HG03159 (cell line): ENCODE data around the gene MCM3AP.

Experiments
- ATAC-seq: cut with Tn5 transposase; IDR thresholded peaks from one replicate; pipeline ENCODE4 v1.9.1; 2021; ENCODE audit warnings: mild to moderate bottlenecking, moderate library complexity; ENCODE audit not compliant: unreplicated experiment

MCM3AP gene

GRCh38 chr21:46274797-46275390, 10.5 kb downstream of the MCM3AP start:
- no peak for ATAC-seq

- ATAC-seq: no peak
Observed at GRCh38 chr21:46273341-46273740, 12.1 kb downstream of the MCM3AP start.

DNA sequence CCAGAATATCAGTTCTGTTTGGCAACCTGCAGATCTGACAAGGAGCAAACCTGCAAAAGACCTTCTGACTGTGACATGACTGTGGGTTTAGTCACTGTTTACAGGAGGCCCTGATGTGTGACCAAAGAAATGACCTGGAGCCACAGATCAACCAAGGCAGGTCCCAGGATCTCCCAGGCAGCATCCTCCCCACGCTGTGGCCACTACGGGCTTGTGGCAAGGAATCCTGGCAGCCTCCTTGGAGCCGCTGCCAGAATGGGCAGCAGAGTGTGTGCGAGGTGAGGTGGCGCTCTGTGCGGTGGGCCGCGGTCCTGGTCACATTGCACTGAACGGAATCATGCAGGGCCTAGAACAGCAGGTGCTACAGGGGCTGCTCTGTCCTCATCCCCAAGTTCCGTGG, 15.9 kb downstream of the MCM3AP start:
- no peak for ATAC-seq

GRCh38 chr21:46268371-46268770, 17.0 kb downstream of the MCM3AP start:
- no peak for ATAC-seq

DNA sequence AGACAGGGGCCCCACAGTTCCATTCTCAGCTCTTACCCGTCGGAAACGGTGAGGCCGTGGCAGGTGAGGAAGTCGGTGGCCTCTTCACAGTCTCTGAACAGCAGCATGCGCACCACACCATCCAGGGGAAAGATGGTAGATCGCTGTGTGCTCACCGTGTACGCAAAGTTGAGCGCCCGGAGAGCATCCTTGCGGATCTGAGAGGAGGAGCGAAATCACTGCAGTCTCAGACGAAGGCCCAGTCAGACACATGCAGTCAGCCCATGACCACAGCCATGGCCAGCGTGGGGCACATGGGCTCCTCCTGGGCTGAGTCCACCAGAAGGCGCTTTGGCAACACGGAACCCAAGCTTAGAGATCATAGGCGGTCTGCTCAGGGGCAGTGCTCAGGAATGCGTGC, 18.5 kb downstream of the MCM3AP start:
- no peak for ATAC-seq

DNA sequence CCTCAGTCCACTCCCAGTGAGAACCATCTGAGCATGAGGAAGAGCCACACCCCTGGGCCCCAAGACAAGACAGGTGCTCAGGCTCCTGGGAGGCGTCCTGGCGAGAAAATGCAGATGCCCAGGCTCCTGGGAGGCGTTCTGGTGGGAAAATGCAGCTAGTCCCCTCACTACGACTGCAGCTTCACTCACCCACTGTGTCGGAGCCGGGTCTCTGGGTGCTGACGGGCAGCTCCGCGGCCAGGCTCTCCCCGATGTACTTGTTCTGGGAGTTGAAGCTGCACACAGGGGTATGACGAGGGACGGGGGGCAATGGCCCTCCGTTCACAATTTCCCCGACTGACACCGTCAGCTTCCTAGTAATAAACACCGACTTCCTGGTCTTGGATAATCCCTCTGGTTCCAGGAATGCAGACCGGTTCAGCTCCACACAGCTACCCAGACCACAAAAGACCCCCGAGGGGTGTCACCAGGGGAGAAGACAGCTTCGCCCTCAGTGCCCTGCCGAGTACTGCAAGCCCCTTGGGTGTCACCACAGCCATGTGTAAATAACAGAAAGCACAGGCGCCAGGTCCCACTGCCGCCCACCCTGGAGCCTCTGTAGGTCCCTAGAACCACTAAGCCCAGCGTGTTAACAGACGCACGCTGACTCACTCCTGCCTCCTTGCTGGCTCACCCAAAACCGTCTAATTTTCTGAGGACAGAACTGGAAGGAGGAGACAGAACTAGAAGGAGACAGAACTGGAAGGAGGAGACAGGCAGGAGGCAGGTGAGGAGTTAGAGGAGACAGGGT, 19.5 kb downstream of the MCM3AP start:
- ATAC-seq: no peak

- no peak for ATAC-seq
Observed at GRCh38 chr21:46264690-46265144, 20.7 kb downstream of the MCM3AP start.

- no peak for ATAC-seq
Observed at GRCh38 chr21:46264046-46264689, 21.2 kb downstream of the MCM3AP start.

DNA sequence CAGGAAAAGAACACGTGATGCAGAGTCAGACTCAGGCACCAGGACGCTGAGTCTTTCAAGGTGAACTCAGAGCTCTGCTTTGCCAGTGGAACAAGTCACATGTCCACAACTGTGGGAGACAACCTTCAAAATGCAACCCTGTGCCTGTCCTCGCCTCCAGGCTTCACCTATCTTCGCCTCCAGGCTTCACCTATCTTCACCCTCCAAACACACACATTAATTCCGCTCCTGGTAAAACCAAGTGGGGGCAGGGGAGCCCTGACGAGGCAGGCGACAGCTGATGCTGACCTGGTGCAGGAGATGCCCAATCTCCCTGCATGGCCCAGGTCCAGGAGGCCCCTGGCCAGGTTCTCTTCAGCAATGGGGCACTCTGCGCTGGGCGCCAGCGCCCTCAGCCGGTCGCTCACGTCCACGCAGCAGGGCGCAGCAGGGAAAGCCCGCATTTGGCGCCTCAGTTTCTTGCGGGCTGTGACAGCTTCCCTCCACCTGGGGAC, 28.9 kb downstream of the MCM3AP start:
- no peak for ATAC-seq

DNA sequence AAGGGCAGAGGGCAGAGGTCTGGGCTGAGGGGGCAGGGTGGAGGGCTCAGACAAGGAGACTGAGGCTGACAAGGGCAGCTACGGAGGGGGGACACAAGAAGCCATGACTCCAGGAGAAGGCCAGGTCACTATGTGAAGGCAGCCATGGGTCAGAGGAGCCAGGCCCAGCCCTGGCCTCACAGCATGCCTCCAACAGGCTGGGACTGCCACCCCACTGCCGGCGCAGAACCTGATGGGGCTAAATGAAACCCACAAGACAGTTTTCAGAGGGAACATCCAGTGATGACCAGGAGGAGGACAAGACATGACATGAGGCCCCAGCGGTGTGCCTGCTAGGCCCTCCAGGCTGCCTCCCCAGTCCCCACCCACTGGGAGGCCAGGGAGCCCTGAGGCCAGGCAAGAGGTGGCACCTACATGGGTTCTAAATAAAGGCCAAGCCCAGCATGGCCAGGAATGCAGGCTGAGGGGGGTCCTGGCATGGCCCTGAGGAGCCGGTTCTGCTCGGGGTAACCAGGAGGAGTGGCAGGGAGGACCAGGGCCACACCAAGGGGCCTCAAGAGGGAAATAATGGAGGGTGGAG, 29.6 kb downstream of the MCM3AP start:
- ATAC-seq: no peak

GRCh38 chr21:46255166-46255565, 30.2 kb downstream of the MCM3AP start:
- ATAC-seq: no peak

DNA sequence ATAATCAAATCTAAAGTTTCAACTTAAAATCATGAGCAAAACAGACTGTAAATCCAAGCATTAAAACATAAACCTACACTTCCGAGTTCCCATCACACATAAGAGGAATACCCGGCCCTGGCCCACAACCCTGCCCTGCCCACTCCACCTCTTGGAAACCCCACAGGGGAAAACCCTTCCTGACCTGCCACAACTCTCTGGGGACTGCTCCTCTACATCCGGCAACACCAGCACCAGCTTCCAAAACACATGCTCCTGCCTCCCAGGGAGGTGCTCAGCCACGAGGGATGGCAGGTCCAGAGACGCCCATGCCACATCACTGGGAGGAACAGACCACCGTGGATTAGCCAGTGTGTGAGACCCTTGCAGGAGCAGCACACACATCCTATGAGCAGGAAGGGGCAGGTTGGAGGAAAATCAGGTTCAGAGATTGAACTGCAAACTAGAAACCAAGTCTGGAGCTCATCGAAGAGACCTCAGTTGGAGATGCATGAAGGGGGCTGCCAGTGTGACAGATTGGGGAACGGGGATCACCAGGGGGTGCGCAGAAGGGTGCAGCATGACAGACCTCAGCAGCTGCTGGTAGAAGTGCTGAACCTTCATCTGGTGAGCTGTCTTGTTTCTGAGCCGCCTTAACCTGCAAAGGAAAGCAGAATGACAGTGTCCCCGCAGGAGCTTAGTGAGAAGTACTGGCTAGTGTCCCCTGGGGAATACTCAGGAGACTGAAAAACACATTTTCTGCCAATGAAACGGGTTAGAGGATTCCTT, 31.0 kb downstream of the MCM3AP start:
- peak; percentile 40 for ATAC-seq

DNA sequence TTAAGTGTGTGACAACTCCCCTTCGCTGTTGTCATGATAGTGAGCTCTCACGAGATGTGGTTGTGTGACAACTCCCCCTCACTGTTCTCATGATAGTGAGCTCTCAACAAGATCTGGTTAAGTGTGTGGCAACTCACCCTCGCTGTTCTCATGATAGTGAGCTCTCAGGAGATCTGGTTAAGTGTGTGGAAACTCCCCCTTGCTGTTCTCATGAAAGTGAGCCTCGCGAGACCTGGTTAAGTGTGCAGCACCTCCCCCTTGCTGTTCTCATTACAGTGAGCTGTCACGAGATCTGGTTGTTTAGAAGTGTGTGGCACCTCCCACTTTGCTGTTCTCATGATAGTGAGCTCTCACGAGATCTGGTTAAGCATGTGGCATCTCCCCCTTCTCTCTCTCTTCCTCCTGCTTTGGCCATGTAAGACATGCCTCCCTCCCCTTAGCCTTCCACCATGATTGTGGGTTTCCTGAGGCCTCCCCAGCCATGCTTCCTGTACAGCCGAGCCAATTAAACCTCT, 31.7 kb downstream of the MCM3AP start:
- peak; percentile 54 for ATAC-seq

DNA sequence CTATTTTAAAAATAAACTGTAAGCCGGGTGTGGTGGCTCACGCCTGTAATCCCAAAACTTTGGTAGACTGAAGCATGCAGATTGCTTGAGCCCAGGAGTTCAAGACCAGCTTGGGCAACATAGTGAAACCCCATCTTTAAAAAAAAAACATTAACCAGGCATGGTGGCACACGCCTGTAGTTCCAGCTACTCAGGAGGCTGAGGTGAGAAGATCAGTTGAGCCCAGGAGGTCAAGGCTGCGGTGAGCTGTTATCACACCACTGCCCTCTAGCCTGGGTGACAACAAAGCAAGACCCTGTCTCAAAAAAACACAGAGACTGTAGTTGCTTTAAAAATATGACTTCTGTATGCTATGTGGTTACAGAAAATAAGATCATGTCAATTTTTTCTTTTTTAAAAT, 32.6 kb downstream of the MCM3AP start:
- ATAC-seq: no peak

- no peak for ATAC-seq
Observed at GRCh38 chr21:46250146-46250725, 35.2 kb downstream of the MCM3AP start.

GRCh38 chr21:46248827-46249226, 36.6 kb downstream of the MCM3AP start:
- ATAC-seq: no peak

DNA sequence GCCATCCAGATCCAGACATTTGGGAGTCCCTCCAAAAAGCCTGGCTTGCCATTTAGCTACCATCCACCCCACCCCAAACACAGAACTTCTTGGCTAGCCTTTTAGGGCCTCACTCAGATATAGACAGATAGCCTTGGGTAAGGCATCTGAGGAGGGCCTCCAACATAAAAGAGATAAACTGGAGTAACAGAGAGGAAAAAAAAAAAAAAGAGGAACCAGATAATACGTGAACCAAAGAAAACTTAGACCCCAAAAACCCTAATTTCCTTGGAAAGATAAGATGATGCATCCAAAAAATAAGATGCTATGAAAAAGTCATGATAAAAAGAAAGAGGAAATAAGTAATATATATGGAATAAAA, 37.0 kb downstream of the MCM3AP start:
- ATAC-seq: no peak

DNA sequence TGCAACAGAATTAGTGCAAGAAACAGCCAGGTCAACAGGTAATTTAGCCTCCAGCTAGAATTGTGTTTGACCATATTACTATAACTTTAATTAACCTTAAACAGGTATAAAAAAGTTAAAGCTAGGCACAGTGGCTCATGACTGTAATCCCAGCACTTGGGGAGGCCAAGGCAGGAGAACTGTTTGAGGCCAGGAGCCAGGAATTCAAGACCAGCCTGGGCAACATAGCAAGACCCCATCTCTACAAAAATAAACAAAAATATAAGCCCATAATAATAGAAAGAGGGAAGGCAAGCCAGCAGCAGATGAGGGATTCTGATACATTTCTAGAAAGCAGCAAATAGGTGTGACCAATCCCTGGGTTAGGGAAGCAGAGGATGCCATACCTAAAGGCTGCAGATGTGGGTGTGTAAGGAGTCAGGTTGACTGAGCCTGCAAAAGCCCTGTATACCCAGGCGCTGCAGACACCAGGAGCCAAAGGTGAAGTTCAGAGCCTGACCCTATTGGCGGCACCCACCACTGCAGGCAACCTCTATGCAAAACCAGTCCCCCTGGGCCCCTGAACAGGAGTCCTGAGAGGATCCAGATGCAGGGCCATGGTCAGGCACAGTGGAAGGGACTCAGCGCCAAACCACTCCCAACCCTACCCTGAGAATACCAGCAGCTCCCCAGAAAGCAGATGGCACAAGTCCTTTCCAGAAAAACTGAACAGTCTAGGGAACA, 37.6 kb downstream of the MCM3AP start:
- ATAC-seq: no peak

DNA sequence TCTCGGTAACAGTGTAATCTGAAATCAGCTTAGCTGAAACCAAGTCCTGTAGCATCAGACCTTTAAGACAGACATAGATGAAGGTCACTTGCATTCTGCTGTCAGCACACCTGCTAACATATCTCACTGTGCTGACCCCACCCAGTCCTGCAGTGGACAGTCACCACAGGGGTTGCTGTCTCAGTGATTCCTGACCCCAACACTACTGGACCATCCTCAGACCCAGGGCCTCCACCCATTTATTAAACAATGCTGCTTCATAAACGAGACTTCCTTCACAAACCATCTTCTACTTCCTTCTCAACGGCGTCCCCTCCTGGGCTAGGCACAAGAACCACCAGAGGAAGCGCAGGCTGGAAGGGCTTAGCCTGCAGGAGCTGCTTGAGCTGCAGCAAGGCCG, 39.1 kb downstream of the MCM3AP start:
- no peak for ATAC-seq
